ENCODE data around the gene KRT79.
A peak's percentile ranks its signal among the peaks of the same experiment; 100 is the strongest.

KRT79 gene

DNA sequence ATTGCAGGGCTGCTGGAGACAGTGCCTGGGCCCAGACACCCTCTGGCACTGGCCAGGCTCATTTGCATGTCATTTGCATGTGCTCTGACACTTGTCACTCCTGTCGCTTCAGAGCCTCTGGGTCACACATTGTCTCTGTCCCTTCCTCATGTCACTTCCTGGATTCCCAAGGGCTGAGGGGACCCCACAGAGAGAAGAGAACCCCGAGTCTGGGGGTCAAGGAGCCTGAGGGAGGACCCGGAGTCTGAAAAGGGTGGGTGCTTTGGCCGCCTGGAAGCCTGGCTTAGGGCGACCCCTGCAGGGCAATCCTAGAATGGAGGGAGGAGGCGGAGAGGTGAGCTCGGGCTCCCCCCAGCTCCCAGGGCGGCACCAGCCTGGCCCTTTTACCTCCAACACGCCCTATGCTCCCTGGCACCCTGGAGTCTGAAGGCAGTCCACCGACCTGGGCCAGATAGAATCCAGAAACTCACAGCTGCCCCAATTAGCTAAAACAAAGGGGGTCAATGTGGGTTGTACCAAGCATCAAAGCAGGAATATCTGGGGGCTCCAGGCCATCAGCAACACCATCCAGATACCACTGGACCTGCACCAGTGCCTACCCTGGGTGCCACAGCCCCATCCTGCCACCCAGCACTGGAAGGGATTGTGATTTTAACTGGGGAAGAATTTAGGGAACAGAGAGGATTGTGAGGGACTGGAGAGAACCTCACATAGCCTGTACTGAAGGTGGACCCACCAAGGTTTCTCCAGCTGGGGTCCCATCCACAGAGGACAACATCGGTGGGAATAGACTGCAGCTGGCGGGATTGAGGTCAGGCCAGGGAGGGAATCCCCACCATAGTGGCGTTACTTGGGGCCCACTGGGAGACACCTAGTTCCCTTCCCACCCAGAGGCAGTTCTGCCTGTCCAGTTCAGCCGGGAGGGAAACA, 36.5 kb upstream of the KRT79 start:
- TF ChIP-seq CTCF (conservative IDR thresholded peaks at IDR 0.05; ENCODE audit: low read depth, low read length) = peak; percentile 86
- peak; percentile 59 for DNase-seq (ENCODE audit: low read depth)
- H3K4me3 ChIP-seq (ENCODE audit: low read depth, low read length) = no peak overlapping the region

- no peak for DNase-seq (ENCODE audit: low read depth)
- TF ChIP-seq CTCF (conservative IDR thresholded peaks at IDR 0.05; ENCODE audit: low read depth, low read length) = no peak
- no peak overlapping the region for H3K4me3 ChIP-seq (ENCODE audit: low read depth, low read length)
Measured at GRCh38 chr12:52867642-52868041, 33.5 kb upstream of the KRT79 start.

DNA sequence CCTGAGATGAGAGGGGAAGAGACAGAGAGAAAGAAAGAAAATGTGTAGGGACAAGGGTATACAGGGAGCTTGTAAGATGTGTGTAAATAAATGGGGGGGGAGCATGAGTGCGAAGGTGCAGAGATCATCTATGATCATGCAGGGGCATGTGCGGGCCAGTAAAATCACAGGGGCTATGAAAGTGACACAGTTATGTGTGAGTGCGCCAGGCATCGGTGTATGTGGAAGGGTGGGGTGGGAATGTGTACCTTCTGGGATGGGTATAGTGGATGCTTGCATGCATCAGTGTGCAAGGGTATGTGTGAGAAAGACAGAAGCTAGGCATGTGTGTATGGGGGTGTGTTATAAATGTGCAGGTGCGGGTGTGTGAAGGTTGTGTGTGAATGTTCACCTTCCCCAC, 33.0 kb upstream of the KRT79 start:
- DNase-seq (ENCODE audit: low read depth) = no peak
- no peak for TF ChIP-seq CTCF (conservative IDR thresholded peaks at IDR 0.05; ENCODE audit: low read depth, low read length)
- H3K4me3 ChIP-seq (ENCODE audit: low read depth, low read length) = no peak overlapping the region

GRCh38 chr12:52865090-52865944, 31.2 kb upstream of the KRT79 start:
- TF ChIP-seq CTCF (conservative IDR thresholded peaks at IDR 0.05; ENCODE audit: low read depth, low read length) = peak; percentile 97
- peak; percentile 77 for DNase-seq (ENCODE audit: low read depth)
- H3K4me3 ChIP-seq (ENCODE audit: low read depth, low read length) = no peak overlapping the region

- no peak for TF ChIP-seq CTCF (conservative IDR thresholded peaks at IDR 0.05; ENCODE audit: low read depth, low read length)
Measured at GRCh38 chr12:52862023-52862422, 27.9 kb upstream of the KRT79 start.

DNA sequence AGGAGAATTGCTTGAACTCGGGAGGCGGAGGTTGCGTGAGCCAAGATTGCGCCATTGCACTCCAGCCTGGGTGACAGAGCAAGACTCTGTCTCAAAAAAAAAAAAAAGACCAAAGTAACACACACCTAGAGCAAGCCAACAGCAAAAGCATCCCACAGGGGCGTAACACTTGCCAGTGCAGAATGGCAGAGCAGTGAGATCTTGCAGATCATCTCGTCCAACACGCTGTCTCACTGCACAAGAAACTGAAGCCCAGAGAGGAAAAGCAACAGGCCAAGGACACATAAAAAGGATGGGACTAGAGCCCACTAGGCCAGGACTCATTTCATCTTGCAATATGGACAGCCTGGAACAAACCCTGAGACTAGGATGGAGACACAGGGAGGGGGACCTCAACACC, 27.4 kb upstream of the KRT79 start:
- no peak for DNase-seq (ENCODE audit: low read depth)
- no peak for TF ChIP-seq CTCF (conservative IDR thresholded peaks at IDR 0.05; ENCODE audit: low read depth, low read length)

More at GRCh38 chr12:52862023-52862422, 27.9 kb upstream of the KRT79 start:
- H3K4me3 ChIP-seq (ENCODE audit: low read depth, low read length) = no peak overlapping the region
- DNase-seq (ENCODE audit: low read depth) = no peak

More for the DNA sequence above, 27.4 kb upstream of the KRT79 start:
- no peak overlapping the region for H3K4me3 ChIP-seq (ENCODE audit: low read depth, low read length)
